HL-60/S4 (cell line): ENCODE data around the gene CXCR4.

Experiments
- in situ Hi-C: fragments of 300-500 bp; cut with MboI; formaldehyde crosslinking; loops from 2 replicates; pipeline ENCODE4 v1.14.3; 2022; ENCODE audit warnings: low sequenced_read_pairs

The CXCR4 gene

GRCh38 chr2:136131961-136132824, 14.2 kb upstream of the CXCR4 start:
- in situ Hi-C loops: no loop called here

GRCh38 chr2:136131484-136131960, 13.6 kb upstream of the CXCR4 start:
- in situ Hi-C loops: no loop called here

GRCh38 chr2:136130511-136130910, 12.6 kb upstream of the CXCR4 start:
- in situ Hi-C loops: no loop called here

- in situ Hi-C loops: no loop called here
Measured at GRCh38 chr2:136130045-136130444, 12.1 kb upstream of the CXCR4 start.

- in situ Hi-C loops: no loop called here
Measured at GRCh38 chr2:136129601-136130000, 11.7 kb upstream of the CXCR4 start.

DNA sequence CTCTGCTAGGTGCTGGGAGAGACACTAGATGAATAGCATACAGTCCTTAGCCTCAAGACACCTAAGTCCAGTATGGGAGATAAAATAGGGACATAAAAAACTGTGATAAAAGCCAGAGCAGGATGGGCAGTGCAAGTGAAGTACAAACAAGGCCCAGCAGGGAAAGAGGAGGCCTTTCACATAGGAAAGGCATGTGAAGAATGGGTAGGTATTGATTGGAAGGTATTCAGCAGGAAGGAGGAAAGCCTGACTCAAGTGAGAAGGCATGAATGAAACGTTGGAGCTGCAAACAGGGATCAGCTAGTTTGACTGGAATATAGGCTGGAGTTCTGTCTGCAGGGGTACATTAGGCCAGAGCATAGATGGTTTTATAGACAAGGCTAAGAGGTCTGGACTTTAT, 11.0 kb upstream of the CXCR4 start:
- in situ Hi-C loops: no loop called here

GRCh38 chr2:136128366-136128765, 10.4 kb upstream of the CXCR4 start:
- in situ Hi-C loops: no loop called here

DNA sequence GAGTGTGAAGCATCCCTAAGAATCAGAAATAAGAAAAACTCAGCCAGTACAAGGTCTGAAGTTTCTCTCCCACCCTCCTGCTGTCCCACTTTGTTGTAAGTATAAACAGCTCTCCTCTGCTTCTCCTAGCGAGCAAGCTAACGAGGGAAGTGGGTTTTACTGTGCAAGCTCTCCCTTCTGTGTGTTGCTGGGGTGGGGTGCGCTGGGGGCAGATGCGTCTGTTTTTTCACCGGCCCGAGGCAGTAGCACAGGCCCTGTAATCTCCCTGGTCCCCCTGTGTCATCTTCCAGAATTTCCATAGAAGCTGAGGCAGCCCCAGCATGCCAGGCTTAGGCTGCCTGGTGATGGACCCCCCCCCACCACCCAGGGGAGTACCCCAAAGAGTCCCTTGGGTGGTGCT, 9.4 kb upstream of the CXCR4 start:
- in situ Hi-C loops: no loop called here

DNA sequence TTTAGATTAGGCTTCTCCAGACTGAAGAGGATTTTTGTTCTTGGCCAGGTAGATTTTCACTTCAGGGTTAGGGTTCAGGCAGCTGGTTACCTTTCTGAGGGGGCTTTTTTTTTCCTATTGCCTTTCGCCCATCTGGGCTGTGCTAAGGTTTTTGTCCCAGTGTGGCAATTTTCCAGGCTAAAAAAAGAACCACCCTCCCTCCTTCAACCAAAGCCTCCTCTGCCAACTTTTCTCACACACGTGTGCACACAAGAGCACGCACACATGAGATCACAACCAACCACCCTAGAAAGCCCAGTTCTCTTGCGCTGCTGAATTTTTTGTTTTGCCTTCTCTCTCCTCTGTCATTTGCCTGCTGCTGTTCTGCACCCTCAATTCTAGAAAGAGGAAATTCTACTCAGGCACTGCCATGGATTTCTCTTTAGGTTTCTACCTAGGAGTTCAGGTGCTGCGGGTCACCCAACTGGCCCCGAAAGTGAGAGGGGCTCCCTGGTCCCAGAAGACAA, 8.5 kb upstream of the CXCR4 start:
- in situ Hi-C loops: no loop called here

GRCh38 chr2:136126021-136126420, 8.1 kb upstream of the CXCR4 start:
- in situ Hi-C loops: no loop called here

DNA sequence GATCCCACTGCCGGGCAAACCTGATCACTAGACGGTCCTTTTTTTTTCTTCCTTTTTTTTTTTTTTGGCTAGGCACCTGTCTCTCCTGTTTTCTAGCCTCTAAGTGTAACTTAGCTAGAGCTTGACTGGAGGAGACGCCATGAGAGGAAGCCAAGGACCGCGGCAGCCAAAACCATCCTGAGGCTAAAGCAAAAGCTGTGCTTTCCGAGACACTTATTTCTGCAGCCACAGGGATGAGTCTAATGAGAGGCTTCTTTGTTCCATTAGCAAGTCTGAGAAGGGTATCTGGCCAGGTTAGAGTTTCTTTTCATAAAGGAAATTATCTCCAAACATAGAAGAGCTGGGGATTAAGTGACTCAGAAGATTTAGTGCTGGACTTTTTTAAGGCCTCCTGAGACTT, 7.3 kb upstream of the CXCR4 start:
- in situ Hi-C loops: no loop called here

DNA sequence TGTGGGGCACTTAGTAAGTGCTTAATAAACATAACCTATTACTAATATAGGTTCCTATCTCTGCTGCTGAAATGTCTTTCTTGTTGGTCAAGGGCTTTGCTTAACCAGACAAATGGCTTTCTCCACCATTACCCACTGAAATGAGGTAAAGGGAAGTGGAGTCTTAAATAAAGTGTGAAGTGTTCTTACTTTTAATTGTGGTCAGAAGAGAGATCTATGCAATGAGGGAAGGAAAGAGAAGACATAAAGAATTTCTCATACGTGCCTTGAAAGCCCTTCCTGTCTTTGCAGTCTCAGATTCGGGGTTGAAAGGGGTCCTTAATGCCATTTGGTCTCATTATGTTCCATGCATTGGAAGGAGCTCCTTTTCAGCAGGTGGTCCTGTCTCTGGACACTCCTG, 6.9 kb upstream of the CXCR4 start:
- in situ Hi-C loops: no loop called here

DNA sequence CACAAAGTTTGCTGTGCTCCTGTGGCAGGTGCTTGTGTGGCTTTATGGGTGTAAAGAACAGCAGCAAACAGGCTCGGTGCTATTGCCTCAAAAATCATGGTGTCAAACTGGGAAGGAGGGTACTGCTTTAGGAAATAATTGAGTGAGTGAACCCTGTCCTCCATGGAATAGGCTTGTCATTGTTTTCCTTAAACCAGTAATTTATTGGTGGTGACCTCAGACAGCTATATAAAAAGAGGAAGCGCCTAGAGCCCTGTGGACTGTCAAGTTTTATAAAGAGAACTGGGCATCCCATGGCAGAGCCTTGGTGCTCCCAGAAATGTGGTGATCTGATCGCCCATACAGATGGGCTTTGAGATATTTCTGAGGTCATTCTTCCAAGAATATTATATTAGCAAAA, 4.7 kb upstream of the CXCR4 start:
- in situ Hi-C loops: no loop called here

DNA sequence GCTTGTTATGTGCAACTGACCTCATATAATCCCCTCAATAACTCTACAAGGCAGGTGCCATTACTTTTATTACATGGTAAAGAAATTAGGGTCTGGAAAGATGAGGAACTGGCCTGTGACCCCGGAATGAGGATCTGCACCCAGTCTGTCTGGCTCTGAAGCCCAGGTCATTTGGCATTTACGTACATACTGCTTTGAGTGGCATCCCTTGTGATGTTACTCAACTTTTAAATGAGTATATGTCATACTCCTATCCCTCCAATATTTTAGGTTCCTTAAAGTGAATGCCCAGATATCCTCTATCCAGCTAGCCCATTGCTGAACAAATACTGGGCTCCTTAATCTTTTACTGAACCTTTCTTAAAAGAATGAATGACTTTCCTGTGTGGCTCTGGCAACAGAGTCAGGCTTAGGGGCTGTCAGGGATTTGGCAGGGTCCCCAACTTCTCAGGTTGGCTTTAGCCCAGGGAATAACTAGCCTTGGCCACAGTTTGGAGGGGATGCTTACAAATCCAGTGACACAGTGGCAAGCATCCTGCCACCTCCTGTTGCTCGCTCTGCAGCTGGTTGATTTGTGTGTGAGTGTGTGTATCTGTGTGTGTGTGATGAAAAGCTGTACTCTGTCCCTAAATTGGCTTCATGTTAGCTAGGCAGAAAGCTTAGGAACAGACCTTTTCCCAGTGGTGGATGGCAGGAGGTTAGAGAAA, 3.4 kb upstream of the CXCR4 start:
- in situ Hi-C loops: no loop called here

- in situ Hi-C loops: no loop called here
Measured at GRCh38 chr2:136119717-136120675, 2.0 kb upstream of the CXCR4 start.

- in situ Hi-C loops: no loop called here
Measured at GRCh38 chr2:136118819-136119716, 1.1 kb upstream of the CXCR4 start.

DNA sequence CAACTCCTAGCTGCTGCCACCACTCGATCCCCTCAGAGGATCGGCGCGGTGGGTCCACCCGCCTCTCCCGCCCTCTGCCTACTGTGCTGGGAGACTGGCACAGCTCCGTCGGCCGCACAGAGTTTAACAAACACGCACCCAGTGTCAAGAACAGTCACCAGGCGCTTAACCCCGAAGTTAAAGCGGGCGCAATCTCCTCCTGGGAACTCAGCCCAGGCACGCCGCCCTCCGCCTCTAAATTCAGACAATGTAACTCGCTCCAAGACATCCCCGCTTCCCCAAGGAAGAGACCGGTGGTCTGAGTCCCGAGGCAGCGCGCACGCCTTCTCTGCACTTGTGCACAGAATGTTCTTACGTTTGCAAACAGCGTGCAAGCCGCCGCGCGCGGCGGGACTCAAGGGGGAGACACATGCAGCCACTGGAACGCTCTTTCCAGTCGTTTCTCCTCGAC, 533 bp downstream of the CXCR4 start:
- in situ Hi-C loops: no loop called here

DNA sequence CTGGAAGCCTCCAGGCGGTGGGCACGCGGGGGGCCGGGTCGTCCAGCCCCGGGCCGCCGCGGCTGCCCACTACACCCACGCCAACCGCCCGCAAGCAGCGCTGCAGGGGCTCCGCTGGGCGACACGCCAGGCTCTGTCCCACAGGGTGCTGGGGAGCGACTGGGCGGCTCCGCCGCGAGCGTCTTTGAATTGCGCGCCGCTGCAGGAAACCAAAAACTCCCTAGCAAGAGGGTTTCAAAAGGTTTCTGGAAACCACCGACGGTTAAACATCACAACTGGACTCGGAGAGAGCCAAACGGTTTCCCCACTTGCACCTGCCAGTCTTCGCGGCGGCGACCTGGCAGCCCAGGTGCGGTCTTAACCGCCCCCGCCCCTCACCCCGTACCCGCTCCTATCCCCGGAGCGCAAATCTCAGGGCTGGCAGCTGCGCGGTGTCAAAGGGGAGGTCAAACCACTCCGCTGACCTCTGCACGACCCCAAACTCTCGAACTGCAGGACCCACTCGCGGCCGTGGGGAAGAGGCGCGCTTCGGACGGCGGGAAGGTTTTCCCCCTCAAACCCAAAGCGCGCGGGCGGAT, 1.0 kb downstream of the CXCR4 start:
- in situ Hi-C loops: no loop called here

DNA sequence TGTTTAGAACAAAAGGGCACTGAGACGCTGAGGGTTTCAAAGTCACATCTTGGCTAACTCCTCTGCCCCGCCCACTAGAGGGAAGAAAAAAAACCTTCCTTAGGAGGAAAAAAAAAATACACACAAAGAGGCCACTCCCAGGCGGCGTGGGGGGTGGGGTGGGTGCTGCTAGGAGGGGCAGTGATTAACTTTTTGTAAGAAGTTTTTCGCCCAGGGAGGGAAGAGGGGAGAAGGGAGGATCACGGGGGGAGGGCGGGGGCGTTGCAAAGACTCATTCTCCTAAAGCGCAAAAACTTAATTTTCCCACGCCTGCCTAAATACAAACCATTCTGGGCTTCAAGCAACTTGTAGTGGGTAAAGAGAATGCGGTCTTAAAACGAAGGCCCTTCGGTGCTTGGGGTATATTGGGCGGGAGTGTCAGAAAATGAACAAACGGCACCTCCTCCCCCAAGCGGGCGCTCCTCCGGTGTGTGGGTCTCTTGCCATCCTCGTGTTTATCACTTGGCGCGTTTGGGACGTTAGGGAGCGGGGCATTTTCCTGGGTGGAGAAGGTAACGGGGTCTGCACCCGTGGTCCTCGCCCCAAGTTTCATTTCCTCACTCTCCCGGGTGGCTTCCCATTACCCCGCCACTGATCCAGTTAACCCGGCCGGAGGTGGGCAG, 1.7 kb downstream of the CXCR4 start:
- in situ Hi-C loops: no loop called here
